OCI-LY3 (cell line): ENCODE data around the gene ZFR2.

Experiments
- H2AFZ ChIP-seq: fragments of 200-600, 300-600 bp; shearing (Covaris generic); 2 replicates; pipeline ENCODE4 v1.6.0; 2014; ENCODE audit warnings: antibody characterized with exemption, low read depth, low read length
- H3K27ac ChIP-seq: fragments of 200-600, 300-600 bp; sonication (generic); 2 replicates; pipeline ENCODE4 v1.5.1; 2014; ENCODE audit warnings: mild to moderate bottlenecking, low read length, moderate library complexity, mixed read lengths
- H3K27me3 ChIP-seq: fragments of 200-600, 300-600 bp; sonication (generic); 2 replicates; pipeline ENCODE4 v1.6.1; 2014; ENCODE audit warnings: low read depth, low read length, mixed read lengths
- H3K36me3 ChIP-seq: fragments of 200-600, 300-600 bp; sonication (generic); replicated peaks from 2 replicates; pipeline ENCODE3; 2014; ENCODE audit warnings: low read depth, low read length, mixed read lengths
- H3K4me1 ChIP-seq: fragments of 300-600, 200-600 bp; sonication (generic); 2 replicates; pipeline ENCODE4 v1.6.1; 2014; ENCODE audit warnings: low read length, mixed read lengths
- H3K4me2 ChIP-seq: fragments of 200-600, 300-600 bp; sonication (generic); 2 replicates; pipeline ENCODE4 v1.6.1; 2014; ENCODE audit warnings: low read length, mixed read lengths
- H3K4me3 ChIP-seq: fragments of 300-600, 200-600 bp; sonication (generic); 2 replicates; pipeline ENCODE4 v1.5.1; 2014; ENCODE audit warnings: antibody characterized with exemption, mild to moderate bottlenecking, low read length, moderate library complexity
- H3K79me2 ChIP-seq: fragments of 300-600, 200-600 bp; shearing (Covaris generic); 2 replicates; pipeline ENCODE4 v1.6.1; 2014; ENCODE audit warnings: mild to moderate bottlenecking, low read length, mixed read lengths
- H3K9ac ChIP-seq: fragments of 300-600, 200-600 bp; shearing (Covaris generic); 2 replicates; pipeline ENCODE4 v1.6.0; 2014; ENCODE audit warnings: mild to moderate bottlenecking, low read length, moderate library complexity
- H3K9me3 ChIP-seq: fragments of 200-600, 300-600 bp; shearing (Covaris generic); 2 replicates; pipeline ENCODE4 v1.6.1; 2014; ENCODE audit warnings: low read length, mixed read lengths; ENCODE audit not compliant: insufficient read depth
- H4K20me1 ChIP-seq: fragments of 200-600, 300-600 bp; sonication (generic); 2 replicates; pipeline ENCODE4 v1.6.1; 2016; ENCODE audit warnings: low read length, mixed read lengths; ENCODE audit not compliant: insufficient read depth
- EZH2phosphoT487 ChIP-seq: fragments of 200-600 bp; shearing (Covaris generic); IDR thresholded peaks from 2 replicates; pipeline ENCODE4 v1.6.1; 2018; ENCODE audit warnings: antibody characterized with exemption, mixed run types, low read depth
- TF ChIP-seq, protein P1 (sequence below): fragments of 200-600, 300-600 bp; sonication (generic); IDR thresholded peaks from 2 replicates; pipeline ENCODE4 v1.5.1; 2014; ENCODE audit warnings: antibody characterized with exemption, low read length, low read depth

ZFR2 gene

DNA sequence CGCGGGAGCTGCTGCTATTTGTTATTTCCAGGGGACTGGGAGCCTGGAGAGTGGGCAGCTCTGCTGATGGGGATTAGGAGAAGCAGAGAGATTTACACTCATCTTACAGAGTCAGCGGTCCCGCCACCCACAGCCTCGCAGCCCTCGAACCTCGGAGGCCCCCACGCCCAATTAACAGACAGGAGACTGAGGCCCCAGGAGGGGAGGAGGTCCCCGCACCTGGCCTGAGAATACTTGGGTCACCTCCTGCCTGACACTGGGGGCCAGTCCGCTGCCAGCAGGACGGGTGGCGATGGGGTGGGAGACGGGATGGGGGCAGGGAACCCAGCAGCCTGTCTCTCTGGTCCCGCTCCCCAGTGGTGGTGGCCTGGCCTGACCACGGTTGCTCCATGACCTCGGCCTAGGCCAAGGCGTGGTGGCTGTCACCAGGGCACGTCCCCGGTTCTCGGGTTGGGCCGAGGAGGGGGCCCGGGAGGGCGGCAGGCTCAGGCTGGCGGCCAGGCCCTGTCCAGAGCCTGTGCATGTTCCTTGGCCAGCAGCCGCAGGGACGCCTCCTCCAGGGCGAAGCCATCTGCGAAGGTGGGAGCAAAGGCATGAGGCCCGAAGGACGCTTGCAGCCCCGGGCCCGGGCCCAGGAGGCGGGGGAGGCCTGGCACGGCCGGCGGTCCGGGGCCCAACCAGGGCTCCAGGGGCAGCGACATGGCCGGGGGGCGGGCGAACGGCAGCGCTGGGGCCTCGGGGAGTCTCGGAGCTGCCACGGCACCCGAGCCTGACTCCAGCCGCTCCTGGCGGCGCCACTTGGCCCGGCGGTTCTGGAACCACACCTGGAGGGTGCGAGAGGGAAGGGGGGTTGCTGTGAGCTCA lies 98.5 kb downstream of the ZFR2 start:
- no peak overlapping the region for H3K4me2 ChIP-seq

DNA sequence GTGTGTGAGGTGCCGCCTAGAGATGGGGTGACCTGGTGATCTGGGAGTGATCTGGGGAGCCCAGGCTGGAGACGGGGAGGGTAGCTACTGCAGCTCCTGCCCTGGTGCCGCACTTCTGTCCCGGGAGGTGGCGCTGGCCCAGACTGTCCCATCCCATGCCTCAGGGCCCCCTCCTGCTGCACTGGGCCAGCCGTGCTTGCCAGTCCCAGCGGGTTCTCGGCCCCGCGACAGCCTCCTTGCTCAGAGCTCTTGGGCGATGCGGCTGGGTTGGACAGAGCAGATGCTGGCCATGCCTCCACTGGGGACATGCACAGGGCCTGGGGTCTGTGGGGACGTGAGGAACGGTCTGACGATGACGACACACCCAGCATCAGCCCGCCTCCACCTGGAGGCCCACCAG lies 99.3 kb downstream of the ZFR2 start:
- peaks cover 10% of the 10 kb centered on the region for H3K36me3 ChIP-seq
- no peaks in the 10 kb centered on the region for H3K9me3 ChIP-seq
- TF ChIP-seq EZH2phosphoT487: no peak
- TF ChIP-seq, protein P1, sequence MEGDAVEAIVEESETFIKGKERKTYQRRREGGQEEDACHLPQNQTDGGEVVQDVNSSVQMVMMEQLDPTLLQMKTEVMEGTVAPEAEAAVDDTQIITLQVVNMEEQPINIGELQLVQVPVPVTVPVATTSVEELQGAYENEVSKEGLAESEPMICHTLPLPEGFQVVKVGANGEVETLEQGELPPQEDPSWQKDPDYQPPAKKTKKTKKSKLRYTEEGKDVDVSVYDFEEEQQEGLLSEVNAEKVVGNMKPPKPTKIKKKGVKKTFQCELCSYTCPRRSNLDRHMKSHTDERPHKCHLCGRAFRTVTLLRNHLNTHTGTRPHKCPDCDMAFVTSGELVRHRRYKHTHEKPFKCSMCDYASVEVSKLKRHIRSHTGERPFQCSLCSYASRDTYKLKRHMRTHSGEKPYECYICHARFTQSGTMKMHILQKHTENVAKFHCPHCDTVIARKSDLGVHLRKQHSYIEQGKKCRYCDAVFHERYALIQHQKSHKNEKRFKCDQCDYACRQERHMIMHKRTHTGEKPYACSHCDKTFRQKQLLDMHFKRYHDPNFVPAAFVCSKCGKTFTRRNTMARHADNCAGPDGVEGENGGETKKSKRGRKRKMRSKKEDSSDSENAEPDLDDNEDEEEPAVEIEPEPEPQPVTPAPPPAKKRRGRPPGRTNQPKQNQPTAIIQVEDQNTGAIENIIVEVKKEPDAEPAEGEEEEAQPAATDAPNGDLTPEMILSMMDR: no peak
- H3K27me3 ChIP-seq: no peaks in the 10 kb centered on the region
- no peaks in the 10 kb centered on the region for H4K20me1 ChIP-seq
- no peak overlapping the region for H3K9ac ChIP-seq
- H3K27ac ChIP-seq: no peak overlapping the region
- no peak overlapping the region for H3K4me3 ChIP-seq
- no peaks in the 10 kb centered on the region for H3K79me2 ChIP-seq
- no peak overlapping the region for H2AFZ ChIP-seq
- H3K4me1 ChIP-seq: no peaks in the 10 kb centered on the region
- no peak overlapping the region for H3K4me2 ChIP-seq

More for the DNA sequence above, 98.5 kb downstream of the ZFR2 start:
- no peaks in the 10 kb centered on the region for H4K20me1 ChIP-seq
- TF ChIP-seq EZH2phosphoT487: no peak
- TF ChIP-seq, protein P1: no peak
- no peaks in the 10 kb centered on the region for H3K79me2 ChIP-seq
- H3K27ac ChIP-seq: no peak overlapping the region
- H3K9ac ChIP-seq: no peak overlapping the region
- H3K36me3 ChIP-seq: peaks cover 7% of the 10 kb centered on the region
- no peak overlapping the region for H2AFZ ChIP-seq
- H3K27me3 ChIP-seq: no peaks in the 10 kb centered on the region
- no peaks in the 10 kb centered on the region for H3K4me1 ChIP-seq
- no peaks in the 10 kb centered on the region for H3K9me3 ChIP-seq
- H3K4me3 ChIP-seq: no peak overlapping the region

DNA sequence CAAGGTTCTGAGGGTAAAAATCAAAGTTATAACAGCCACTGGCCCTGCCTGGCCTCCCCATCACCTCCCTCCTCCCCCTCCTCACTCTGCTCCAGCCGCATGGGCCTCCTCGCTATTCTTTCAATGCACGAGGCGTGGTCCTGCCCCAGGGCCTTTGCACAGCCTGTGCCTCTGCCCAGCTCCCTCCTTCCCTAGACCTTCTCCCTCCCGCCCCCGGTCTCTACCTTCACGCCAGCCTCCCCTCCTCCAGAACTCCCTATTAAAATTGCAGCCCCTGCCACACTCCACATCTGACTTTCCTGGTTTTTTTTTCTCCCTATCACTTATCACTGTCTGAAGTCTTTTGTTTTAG lies 100.1 kb downstream of the ZFR2 start:
- H3K4me2 ChIP-seq: no peak overlapping the region
- no peaks in the 10 kb centered on the region for H4K20me1 ChIP-seq
- TF ChIP-seq, protein P1: no peak
- no peak for TF ChIP-seq EZH2phosphoT487
- H3K27me3 ChIP-seq: no peaks in the 10 kb centered on the region
- no peaks in the 10 kb centered on the region for H3K9me3 ChIP-seq
- no peak overlapping the region for H2AFZ ChIP-seq
- H3K4me1 ChIP-seq: no peaks in the 10 kb centered on the region
- no peak overlapping the region for H3K9ac ChIP-seq
- no peaks in the 10 kb centered on the region; the same call in 1 of the 2 replicates for H3K79me2 ChIP-seq
- peaks cover 10% of the 10 kb centered on the region for H3K36me3 ChIP-seq
- no peak overlapping the region for H3K27ac ChIP-seq
- no peak overlapping the region for H3K4me3 ChIP-seq

DNA sequence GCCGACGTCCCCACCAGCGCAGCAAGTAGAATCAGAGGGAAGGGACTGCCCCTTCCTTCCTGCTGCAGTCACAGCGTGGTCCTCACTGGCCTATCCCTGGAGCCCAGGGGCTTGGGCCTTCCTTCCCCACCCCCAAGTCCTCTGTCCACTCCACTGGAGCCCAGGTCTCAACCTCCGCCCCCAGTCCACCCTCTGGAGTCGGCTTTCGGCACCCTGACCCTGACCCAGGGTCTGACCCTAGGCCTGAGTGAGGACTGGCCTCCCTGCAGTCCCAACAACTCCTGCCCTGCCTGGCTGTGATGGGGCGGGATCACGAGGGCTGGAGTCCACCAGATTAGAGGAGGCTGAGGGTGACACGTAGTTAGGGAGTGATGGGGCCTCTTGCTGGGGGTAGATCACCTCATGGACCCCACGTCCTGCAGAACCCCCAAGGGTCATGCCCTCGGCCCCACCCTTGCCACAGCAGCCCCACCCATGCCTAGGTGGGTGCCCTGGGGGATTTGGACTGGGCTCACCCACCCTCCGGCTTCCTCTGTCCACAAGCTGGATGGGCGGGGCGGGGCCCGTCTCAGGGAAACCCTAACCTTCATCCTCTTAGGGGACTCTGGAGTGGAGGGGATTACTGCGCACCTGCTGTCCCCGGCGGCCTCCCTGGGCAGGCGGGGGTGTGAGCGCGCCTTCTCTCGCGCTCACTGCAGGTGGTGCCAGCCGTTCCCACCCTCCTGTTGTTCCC lies 100.7 kb downstream of the ZFR2 start:
- H3K79me2 ChIP-seq: peaks cover 4% of the 10 kb centered on the region
- H3K27me3 ChIP-seq: no peaks in the 10 kb centered on the region
- no peak overlapping the region for H3K27ac ChIP-seq
- peaks cover 3% of the 10 kb centered on the region for H3K4me1 ChIP-seq
- no peak overlapping the region for H2AFZ ChIP-seq
- no peaks in the 10 kb centered on the region for H4K20me1 ChIP-seq
- H3K9me3 ChIP-seq: no peaks in the 10 kb centered on the region
- H3K9ac ChIP-seq: no peak overlapping the region
- H3K4me3 ChIP-seq: no peak overlapping the region
- H3K36me3 ChIP-seq: peaks cover 10% of the 10 kb centered on the region
- TF ChIP-seq EZH2phosphoT487: no peak
- TF ChIP-seq, protein P1: no peak
- no peak overlapping the region for H3K4me2 ChIP-seq
